CD4-positive, alpha-beta T cell (primary cell): ENCODE data around the gene DEF6. TPM values are rescaled to one million over a fixed set of nuclear protein-coding genes. Genes with fewer than 3 reads are reported as not detected.
A peak's percentile ranks its signal among the peaks of the same experiment; 100 is the strongest.

Experiments
- ATAC-seq: fragments of 200-7000 bp; cut with Tn5 transposase; one replicate; pipeline ENCODE4 v1.10.0; 2022; ENCODE audit warnings: mild to moderate bottlenecking; ENCODE audit not compliant: poor library complexity
- CTCF ChIA-PET: fragments of 350-600 bp; sonication (Branson Sonifier 250); formaldehyde crosslinking; loops from one replicate; lab custom pipeline; 2021; ENCODE audit warnings: antibody characterized with exemption, inconsistent platforms; lab: Charles Lee
- POLR2A ChIA-PET: fragments of 350-600 bp; sonication (Branson Sonifier 250); formaldehyde crosslinking; loops from one replicate; lab custom pipeline; 2021; ENCODE audit warnings: antibody characterized with exemption, inconsistent platforms; lab: Charles Lee
- DNase-seq, 14 experiments: peaks; one replicate each; pipeline ENCODE4 v3.0.0-alpha.2; 2013 to 2020; ENCODE audit warnings: mixed read lengths in 2 of 14
- H3K27ac ChIP-seq, 2 donors: one replicate each; pipeline versions ENCODE4 v1.5.1 to v1.7.0; 2013; ENCODE audit warnings: low read length in 2 of 2, low read depth in 1 of 2, mild to moderate bottlenecking in 1 of 2
- H3K27me3 ChIP-seq, 2 experiments: 1 replicate in 1 of 2; 2 replicates in 1 of 2; pipeline versions ENCODE4 v1.6.1 to v1.7.0; 2013; ENCODE audit warnings: low read length in 2 of 2, control low read depth in 1 of 2, mild to moderate bottlenecking in 1 of 2, moderate library complexity in 1 of 2; ENCODE audit not compliant: insufficient read depth in 2 of 2, control insufficient read depth in 1 of 2
- H3K36me3 ChIP-seq: one replicate; pipeline ENCODE4 v1.6.1; 2013; ENCODE audit warnings: low read length, control low read depth; ENCODE audit not compliant: insufficient read depth
- H3K4me1 ChIP-seq: one replicate; pipeline ENCODE4 v1.6.1; 2013; ENCODE audit warnings: low read length, control low read depth; ENCODE audit not compliant: insufficient read depth
- H3K4me3 ChIP-seq: one replicate; pipeline ENCODE4 v1.5.1; 2013; ENCODE audit warnings: mild to moderate bottlenecking, low read length, moderate library complexity
- H3K9me3 ChIP-seq, 2 experiments: 1 replicate in 1 of 2; 2 replicates in 1 of 2; pipeline versions ENCODE4 v1.6.1 to v1.7.0; 2013; ENCODE audit warnings: low read length in 2 of 2, mild to moderate bottlenecking in 2 of 2, control low read depth in 1 of 2, moderate library complexity in 1 of 2; ENCODE audit not compliant: control insufficient read depth in 1 of 2, insufficient read depth in 1 of 2
- H3K27ac Mint-ChIP-seq: one replicate; pipeline ENCODE4 v1.8.0; 2020; ENCODE audit warnings: mixed read lengths
- H3K27me3 Mint-ChIP-seq: one replicate; pipeline ENCODE4 v1.8.0; 2021; ENCODE audit warnings: mixed read lengths
- H3K36me3 Mint-ChIP-seq: one replicate; pipeline ENCODE4 v1.8.0; 2021; ENCODE audit warnings: low read depth, mixed read lengths
- H3K4me1 Mint-ChIP-seq: one replicate; pipeline ENCODE4 v1.8.0; 2021; ENCODE audit warnings: low read depth, mixed read lengths
- H3K4me3 Mint-ChIP-seq: one replicate; pipeline ENCODE4 v1.8.0; 2020; ENCODE audit warnings: mild to moderate bottlenecking, mixed read lengths
- H3K9me3 Mint-ChIP-seq: one replicate; pipeline ENCODE4 v1.8.0; 2020; ENCODE audit warnings: mixed read lengths
- intact Hi-C, 2 experiments: fragments of 100-400 bp; cut with DNase I in 1 of 2; cut with micrococcal nuclease in 1 of 2; formaldehyde crosslinking; loops; one replicate each; pipeline versions ENCODE4 v1.15.1 to v1.9.0; 2023 to 2025; cut with DNase I, micrococcal nuclease
- total RNA-seq, 174 experiments: library from RNA in 2 of 174; stranded (reverse) in 2 of 174; gene quantifications; one replicate each; pipeline ENCODE4 v1.2.3 and lab custom pipeline; 2021 to 2026
- TF ChIP-seq, protein P1 (sequence below): fragments of 200-600 bp; IDR thresholded peaks from one replicate; pipeline ENCODE4 v1.8.0; 2022; ENCODE audit warnings: antibody characterized with exemption, mild to moderate bottlenecking

DEF6 gene
- total RNA-seq, 2 experiments from 2014 or later = 209 to 212 TPM

DNA sequence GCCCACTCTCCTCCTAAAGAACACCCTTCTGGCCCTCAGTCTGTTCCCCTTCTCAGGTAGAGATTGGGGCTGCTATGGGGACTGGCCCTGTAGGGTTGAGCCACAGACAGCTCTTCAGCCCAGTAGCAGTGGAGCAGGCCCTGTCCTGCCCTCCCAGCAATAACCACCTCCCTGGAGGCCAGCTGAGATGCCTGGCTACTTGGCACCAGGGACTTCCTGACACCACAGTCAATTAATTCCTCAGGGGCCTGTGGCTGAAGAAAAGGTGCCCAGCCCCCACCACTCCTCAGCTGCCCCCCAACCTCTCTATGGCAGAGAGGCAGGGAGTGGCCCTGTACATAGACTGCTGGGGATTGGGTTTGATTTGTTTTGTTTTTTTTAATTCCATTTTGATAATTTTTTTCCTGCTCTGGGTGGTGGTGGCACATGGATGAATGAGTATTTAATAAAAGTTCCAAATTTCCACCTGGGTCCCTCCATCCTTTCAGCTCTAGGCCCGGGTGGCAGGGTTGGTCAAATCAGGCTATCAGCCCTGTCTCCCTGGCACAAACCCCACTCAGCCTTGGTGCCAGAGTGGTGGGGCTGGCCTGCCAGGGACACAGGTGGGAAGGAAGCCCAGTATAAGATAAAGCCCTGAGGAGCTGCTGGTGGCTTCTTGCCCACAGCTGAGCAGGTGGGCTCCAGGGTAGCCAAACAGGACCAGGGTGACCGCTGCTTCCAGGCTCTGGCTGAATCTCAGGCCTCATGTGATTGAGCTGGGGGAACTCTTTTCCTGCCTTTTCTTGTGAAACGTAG is 1.9 kb upstream of the DEF6 start:
- ChIA-PET CTCF (interaction anchor here (1.0 to 7.9 kb wide), 7 partner anchors 15 to 172 kb away, joined by 3 to 75 read pairs (median 20); partner anchors contain the start of genes FANCE, PPARD and RPL10A), POLR2A (interaction anchor here (0.9 to 9.2 kb wide), 6 partner anchors 15 to 172 kb away, joined by 3 to 94 read pairs (median 10); partner anchors contain the start of genes FANCE, PPARD and RPL10A)
- no peaks in the 10 kb centered on the region for H3K9me3 Mint-ChIP-seq
- no peak overlapping the region for H3K27ac ChIP-seq
- no peak overlapping the region for H3K4me3 Mint-ChIP-seq
- no peaks in the 10 kb centered on the region for H3K27me3 Mint-ChIP-seq
- peaks cover 35% of the 10 kb centered on the region for H3K4me1 Mint-ChIP-seq
- peaks cover 60% of the 10 kb centered on the region for H3K36me3 ChIP-seq
- H3K4me3 ChIP-seq = no peak overlapping the region
- ATAC-seq (no peak), DNase-seq (no peak)
- TF ChIP-seq, protein P1, sequence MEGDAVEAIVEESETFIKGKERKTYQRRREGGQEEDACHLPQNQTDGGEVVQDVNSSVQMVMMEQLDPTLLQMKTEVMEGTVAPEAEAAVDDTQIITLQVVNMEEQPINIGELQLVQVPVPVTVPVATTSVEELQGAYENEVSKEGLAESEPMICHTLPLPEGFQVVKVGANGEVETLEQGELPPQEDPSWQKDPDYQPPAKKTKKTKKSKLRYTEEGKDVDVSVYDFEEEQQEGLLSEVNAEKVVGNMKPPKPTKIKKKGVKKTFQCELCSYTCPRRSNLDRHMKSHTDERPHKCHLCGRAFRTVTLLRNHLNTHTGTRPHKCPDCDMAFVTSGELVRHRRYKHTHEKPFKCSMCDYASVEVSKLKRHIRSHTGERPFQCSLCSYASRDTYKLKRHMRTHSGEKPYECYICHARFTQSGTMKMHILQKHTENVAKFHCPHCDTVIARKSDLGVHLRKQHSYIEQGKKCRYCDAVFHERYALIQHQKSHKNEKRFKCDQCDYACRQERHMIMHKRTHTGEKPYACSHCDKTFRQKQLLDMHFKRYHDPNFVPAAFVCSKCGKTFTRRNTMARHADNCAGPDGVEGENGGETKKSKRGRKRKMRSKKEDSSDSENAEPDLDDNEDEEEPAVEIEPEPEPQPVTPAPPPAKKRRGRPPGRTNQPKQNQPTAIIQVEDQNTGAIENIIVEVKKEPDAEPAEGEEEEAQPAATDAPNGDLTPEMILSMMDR = no peak
- no peak overlapping the region for H3K27ac Mint-ChIP-seq
- intact Hi-C loops = loop anchor here in 1 of 2 experiments (2.0 to 5.0 kb wide), 2 partner anchors 47 to 441 kb away; partner anchors contain the start of genes ARMC12 and PPARD
- peaks cover 36% of the 10 kb centered on the region for H3K4me1 ChIP-seq
- peaks cover 85% of the 10 kb centered on the region for H3K36me3 Mint-ChIP-seq
- no peaks in the 10 kb centered on the region for H3K9me3 ChIP-seq
- H3K27me3 ChIP-seq = no peaks in the 10 kb centered on the region

DNA sequence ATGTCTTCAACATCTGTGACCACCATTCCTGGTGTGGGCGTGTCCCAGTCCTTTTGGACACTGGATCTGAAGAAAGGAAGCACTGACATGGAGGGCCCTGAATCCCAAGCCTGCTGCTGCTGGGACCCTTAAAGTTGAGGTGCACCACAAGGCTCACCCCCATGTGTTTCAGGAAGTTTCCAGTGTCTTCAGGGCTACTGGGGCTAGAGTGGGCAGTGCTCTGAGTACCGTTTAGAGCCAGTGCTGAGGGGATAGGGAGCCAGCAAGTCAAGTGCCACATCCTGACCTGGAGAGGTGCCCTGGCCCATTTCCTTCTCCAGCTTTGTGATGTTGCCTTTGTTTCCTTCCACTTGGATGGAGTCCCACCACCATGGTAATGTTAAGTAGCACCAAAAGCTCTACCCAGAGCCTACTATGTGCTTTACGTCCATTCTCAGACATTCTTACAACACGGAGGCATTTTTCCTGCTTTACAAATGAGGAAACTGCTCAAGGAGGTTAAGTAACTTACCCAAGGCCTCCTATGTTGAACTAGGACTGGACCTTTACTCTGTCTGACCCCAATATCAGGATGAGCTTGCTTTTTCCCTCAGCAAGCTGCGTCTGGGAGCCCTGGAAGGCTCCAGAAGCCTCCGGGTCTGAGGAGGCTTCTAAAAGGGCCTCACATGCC is 552 bp upstream of the DEF6 start:
- TF ChIP-seq, protein P1 = no peak
- Histone ChIP-seq H3K36me3 (peaks cover 46% of the 10 kb centered on the region), H3K27me3 (no peaks in the 10 kb centered on the region), H3K9me3 (no peaks in the 10 kb centered on the region), H3K27ac (peak overlapping the region in 1 of 2 donors; percentile 88), H3K4me1 (peaks cover 49% of the 10 kb centered on the region), H3K4me3 (no peak overlapping the region)
- Mint-ChIP-seq H3K36me3 (peaks cover 76% of the 10 kb centered on the region), H3K4me3 (peak overlapping the region; percentile 87), H3K27ac (peak overlapping the region; percentile 96), H3K4me1 (peaks cover 49% of the 10 kb centered on the region), H3K27me3 (no peaks in the 10 kb centered on the region), H3K9me3 (no peaks in the 10 kb centered on the region)
- DNase-seq = no peak
- POLR2A ChIA-PET = interaction anchor here (0.5 to 9.2 kb wide), 12 partner anchors 14 to 265 kb away, joined by 3 to 94 read pairs (median 7); partner anchors contain the start of genes FANCE, PPARD and ZNF76
- intact Hi-C loops = loop anchor here (1.0 to 5.0 kb wide), 4 partner anchors 30 to 255 kb away; partner anchors contain the start of genes RPL10A (in 2 of the 2) and PPARD (in 1 of the 2)
- ATAC-seq = no peak
- CTCF ChIA-PET = interaction anchor here (0.6 to 7.9 kb wide), 13 partner anchors 14 to 255 kb away, joined by 3 to 75 read pairs (median 6); partner anchors contain the start of genes FANCE, PPARD and RPL10A

DNA sequence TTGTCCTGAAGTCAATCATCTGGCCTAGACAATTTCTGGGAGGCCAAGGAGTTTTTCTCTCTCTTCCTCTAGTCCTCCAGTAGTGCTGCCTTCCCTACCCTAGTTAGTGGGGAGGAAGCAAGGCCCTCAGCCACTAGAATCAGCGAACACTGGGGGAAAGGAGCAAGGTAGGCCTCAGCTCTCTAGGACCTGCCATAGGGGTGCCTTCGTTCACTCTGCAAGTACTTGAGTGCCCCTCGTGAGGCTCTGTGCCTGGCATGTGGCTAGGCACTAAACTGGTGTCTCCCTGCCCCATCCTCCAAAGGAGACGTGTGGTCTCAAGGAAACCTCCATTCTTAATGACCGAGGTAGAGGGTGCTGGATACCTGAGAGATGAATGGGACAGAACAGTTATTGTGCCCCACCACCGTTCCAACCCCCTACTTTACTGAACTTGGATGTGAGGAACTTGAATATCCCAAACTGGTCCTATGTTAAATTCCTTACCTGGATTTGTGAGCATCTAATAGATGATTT is 1.1 kb downstream of the DEF6 start:
- peaks cover 32% of the 10 kb centered on the region for H3K36me3 ChIP-seq
- no peaks in the 10 kb centered on the region for H3K9me3 ChIP-seq
- no peaks in the 10 kb centered on the region for H3K27me3 Mint-ChIP-seq
- H3K27ac Mint-ChIP-seq = peak overlapping the region; percentile 96
- POLR2A ChIA-PET = interaction anchor here (0.6 to 9.2 kb wide), 10 partner anchors 12 to 174 kb away, joined by 3 to 94 read pairs (median 6); partner anchors contain the start of genes FANCE, RPL10A and ZNF76
- CTCF ChIA-PET = interaction anchor here (1.0 to 7.9 kb wide), 8 partner anchors 12 to 169 kb away, joined by 3 to 75 read pairs (median 18); partner anchors contain the start of genes FANCE, PPARD and RPL10A
- H3K9me3 Mint-ChIP-seq = no peaks in the 10 kb centered on the region
- peaks cover 76% of the 10 kb centered on the region for H3K36me3 Mint-ChIP-seq
- no peak for ATAC-seq
- H3K4me1 Mint-ChIP-seq = peaks cover 65% of the 10 kb centered on the region
- peak overlapping the region; percentile 87 for H3K4me3 Mint-ChIP-seq
- peak in 6 of 14 experiments; percentile 15 to 46 (median 36) for DNase-seq
- peak overlapping the region; percentile 81 for H3K4me3 ChIP-seq
- H3K27ac ChIP-seq = peak overlapping the region; percentile 88 to 91
- H3K4me1 ChIP-seq = peaks cover 65% of the 10 kb centered on the region
- TF ChIP-seq, protein P1 = no peak
- no peaks in the 10 kb centered on the region for H3K27me3 ChIP-seq
- intact Hi-C loops = loop anchor here (1.0 to 5.0 kb wide), 2 partner anchors 12 to 44 kb away; partner anchors contain the start of gene PPARD (in 1 of the 2)
